T-cell (primary cell): Measurements from ENCODE around the gene DGKD. TPM values are rescaled to one million over a fixed set of nuclear protein-coding genes. Genes with fewer than 3 reads are reported as not detected.

Experiments
- ATAC-seq, 4 experiments: fragments of 200-7000 bp in 3 of 4; fragments of 150-1000 bp in 1 of 4; cut with Tn5 transposase; replicated peaks in 1 of 4; 1 replicate in 3 of 4; 2 replicates in 1 of 4; pipeline ENCODE4 v1.10.0; 2021; ENCODE audit warnings: moderate library complexity in 3 of 4, mild to moderate bottlenecking in 2 of 4, moderate number of reproducible peaks in 1 of 4
- CTCF ChIA-PET, 2 donors: fragments of 300-600 bp; sonication (Branson Sonifier 250); formaldehyde crosslinking; loops; one replicate each; lab custom pipeline; 2022; ENCODE audit warnings: antibody characterized with exemption in 2 of 2; lab: Charles Lee
- POLR2A ChIA-PET, 2 donors: fragments of 300-600 bp; sonication (Branson Sonifier 250); formaldehyde crosslinking; loops; one replicate each; lab custom pipeline; 2022; ENCODE audit warnings: antibody characterized with exemption in 2 of 2; lab: Charles Lee
- DNase-seq, 35 experiments: peaks; one replicate each; pipeline versions ENCODE4 v3.0.0 to v3.0.0-alpha.2; 2013 to 2023
- H3K27ac ChIP-seq: one replicate; pipeline ENCODE4 v1.5.1; 2013; ENCODE audit warnings: low read length
- H3K27me3 ChIP-seq, 2 experiments: replicated peaks in 1 of 2; 1 replicate in 1 of 2; 2 replicates in 1 of 2; pipeline versions ENCODE4 v1.6.1 to v1.7.0; 2013; ENCODE audit warnings: low read length in 1 of 2, mixed read lengths in 1 of 2; ENCODE audit not compliant: control insufficient read depth in 2 of 2, insufficient read depth in 2 of 2; ENCODE audit errors: extremely low read depth in 1 of 2
- H3K36me3 ChIP-seq, 2 donors: 1 replicate in 1 of 2; 2 replicates in 1 of 2; pipeline versions ENCODE4 v1.6.1 to v1.7.0; 2013; ENCODE audit warnings: low read length in 1 of 2; ENCODE audit not compliant: control insufficient read depth in 2 of 2, insufficient read depth in 1 of 2; ENCODE audit errors: extremely low read depth in 1 of 2
- H3K4me1 ChIP-seq, 2 experiments: 1 replicate in 1 of 2; 2 replicates in 1 of 2; pipeline versions ENCODE4 v1.6.1 to v1.7.0; 2013; ENCODE audit warnings: low read length in 2 of 2, mixed read lengths in 1 of 2; ENCODE audit not compliant: insufficient read depth in 2 of 2, control insufficient read depth in 1 of 2; ENCODE audit errors: extremely low read depth in 1 of 2
- H3K4me3 ChIP-seq, 2 donors: 1 replicate in 1 of 2; 2 replicates in 1 of 2; pipeline versions ENCODE4 v1.5.1 to v1.7.0; 2013; ENCODE audit warnings: mild to moderate bottlenecking in 2 of 2, low read length in 1 of 2, moderate library complexity in 1 of 2; ENCODE audit not compliant: control insufficient read depth in 1 of 2; ENCODE audit errors: extremely low read depth in 1 of 2
- H3K9me3 ChIP-seq: 2 replicates; pipeline ENCODE4 v1.7.0; 2013
- H3K27ac Mint-ChIP-seq, 2 donors: one replicate each; pipeline ENCODE4 v1.8.0; 2020 to 2021; ENCODE audit warnings: mild to moderate bottlenecking in 2 of 2, mixed read lengths in 2 of 2
- H3K27me3 Mint-ChIP-seq, 2 donors: one replicate each; pipeline ENCODE4 v1.8.0; 2021 to 2022; ENCODE audit warnings: mixed read lengths in 2 of 2
- H3K36me3 Mint-ChIP-seq: one replicate; pipeline ENCODE4 v1.8.0; 2021; ENCODE audit warnings: mixed read lengths
- H3K4me1 Mint-ChIP-seq, 3 donors: one replicate each; pipeline ENCODE4 v1.8.0; 2020 to 2022; ENCODE audit warnings: mixed read lengths in 3 of 3, mild to moderate bottlenecking in 1 of 3
- H3K4me3 Mint-ChIP-seq, 3 donors: one replicate each; pipeline ENCODE4 v1.8.0; 2020 to 2022; ENCODE audit warnings: mild to moderate bottlenecking in 3 of 3, mixed read lengths in 3 of 3, moderate library complexity in 3 of 3
- H3K9me3 Mint-ChIP-seq, 3 donors: one replicate each; pipeline ENCODE4 v1.8.0; 2020 to 2022; ENCODE audit warnings: mixed read lengths in 3 of 3
- WGBS: methylation state at CpG from one replicate; pipeline ENCODE4 v1.1.5; 2013; ENCODE audit warnings: missing lambda C conversion rate; ENCODE audit not compliant: insufficient coverage; 5-methylcytosine and 5-hydroxymethylcytosine counted together
- total RNA-seq, 35 experiments: library from RNA in 6 of 35; stranded (reverse) in 6 of 35; fragments of 120-200 nt in 1 of 35; gene quantifications; one replicate each; pipeline versions ENCODE4 v1.2.1 to v1.2.4 and lab custom pipeline; 2013 to 2026

DGKD gene
- total RNA-seq, 5 donors from 2014 or later (not counting 1 experiment from before 2014, with no cell fraction given), result 143 to 254 (median 163) TPM

GRCh38 chr2:233406865-233407264 lies 52.6 kb downstream of the DGKD start:
- Mint-ChIP-seq H3K27me3 (no peaks in the 10 kb centered on the region), H3K4me1 (peaks cover 81 to 85% (median 81%) of the 10 kb centered on the region in 3 donors), H3K27ac (peak overlapping the region; percentile 88 to 92), H3K36me3 (peaks cover 20% of the 10 kb centered on the region), H3K9me3 (no peaks in the 10 kb centered on the region), H3K4me3 (no peak overlapping the region)
- no CpG with 5 or more reads among the region's 2 CpGs for WGBS
- Histone ChIP-seq H3K27ac (no peak overlapping the region), H3K9me3 (no peaks in the 10 kb centered on the region), H3K4me3 (no peak overlapping the region), H3K4me1 (peaks cover 30 to 42% of the 10 kb centered on the region in 2 experiments), H3K36me3 (peaks cover 0 to 15% of the 10 kb centered on the region in 2 donors), H3K27me3 (no peaks in the 10 kb centered on the region)
- ChIA-PET CTCF (interaction anchor here (0.6 to 8.5 kb wide), 7 partner anchors 15 to 38 kb away, joined by 3 to 158 read pairs (median 6); no protein-coding TSS in a partner anchor), POLR2A (no interaction called here)
- no peak for DNase-seq
- no peak for ATAC-seq

GRCh38 chr2:233407771-233408181 lies 53.5 kb downstream of the DGKD start:
- DNase-seq, result no peak
- Histone ChIP-seq H3K36me3 (peaks cover 0 to 9% of the 10 kb centered on the region in 2 donors), H3K27ac (no peak overlapping the region), H3K9me3 (no peaks in the 10 kb centered on the region), H3K4me3 (no peak overlapping the region), H3K4me1 (peaks cover 21 to 34% of the 10 kb centered on the region in 2 experiments), H3K27me3 (no peaks in the 10 kb centered on the region)
- 100% methylated on average over 1 of the region's 8 CpGs for WGBS
- no peak overlapping the region for H3K4me3 Mint-ChIP-seq
- peaks cover 19% of the 10 kb centered on the region for H3K36me3 Mint-ChIP-seq
- ChIA-PET POLR2A (no interaction called here), CTCF (interaction anchor here (0.5 to 8.5 kb wide), 5 partner anchors 14 to 992 kb away, joined by 4 to 158 read pairs (median 6); no protein-coding TSS in a partner anchor)
- H3K27ac Mint-ChIP-seq, result peak overlapping the region; percentile 88 to 92
- peaks cover 78 to 83% (median 81%) of the 10 kb centered on the region in 3 donors for H3K4me1 Mint-ChIP-seq
- no peak for ATAC-seq
- H3K27me3 Mint-ChIP-seq, result no peaks in the 10 kb centered on the region
- no peaks in the 10 kb centered on the region for H3K9me3 Mint-ChIP-seq

GRCh38 chr2:233408366-233409285 lies 54.3 kb downstream of the DGKD start:
- H3K9me3 ChIP-seq, result no peaks in the 10 kb centered on the region
- WGBS, result 62% methylated on average over 5 of the region's 9 CpGs
- POLR2A ChIA-PET, result no interaction called here
- peak overlapping the region; percentile 88 to 92 for H3K27ac Mint-ChIP-seq
- H3K9me3 Mint-ChIP-seq, result no peaks in the 10 kb centered on the region
- peak overlapping the region; percentile 56 for H3K27ac ChIP-seq
- H3K4me3 Mint-ChIP-seq, result peak overlapping the region; percentile 25 to 56 (median 45)
- DNase-seq (peak in 2 of 35 experiments; percentile 11 to 14), ATAC-seq (no peak)
- H3K36me3 ChIP-seq, result peaks cover 0 to 9% of the 10 kb centered on the region in 2 donors
- peaks cover 17% of the 10 kb centered on the region for H3K36me3 Mint-ChIP-seq
- CTCF ChIA-PET, result interaction anchor here (0.5 to 8.5 kb wide), 3 partner anchors 19 to 991 kb away, joined by 4 to 158 read pairs (median 5); no protein-coding TSS in a partner anchor
- no peaks in the 10 kb centered on the region for H3K27me3 Mint-ChIP-seq
- peaks cover 18 to 41% of the 10 kb centered on the region in 2 experiments for H3K4me1 ChIP-seq
- H3K27me3 ChIP-seq, result no peaks in the 10 kb centered on the region
- no peak overlapping the region for H3K4me3 ChIP-seq
- H3K4me1 Mint-ChIP-seq, result peaks cover 83 to 88% (median 85%) of the 10 kb centered on the region in 3 donors

- ChIA-PET POLR2A (no interaction called here), CTCF (interaction anchor here in 1 of 2 donors (1.2 to 1.4 kb wide), 2 partner anchors 9 to 10 kb away, joined by 3 to 6 read pairs; no protein-coding TSS in a partner anchor)
- no CpG with 5 or more reads among the region's 6 CpGs for WGBS
- Histone ChIP-seq H3K9me3 (no peaks in the 10 kb centered on the region), H3K27ac (peak overlapping the region; percentile 56), H3K36me3 (peaks cover 0 to 9% of the 10 kb centered on the region in 2 donors), H3K4me1 (peaks cover 18 to 46% of the 10 kb centered on the region in 2 experiments), H3K4me3 (no peak overlapping the region), H3K27me3 (no peaks in the 10 kb centered on the region)
- H3K4me3 Mint-ChIP-seq, result peak overlapping the region; percentile 25 to 56 (median 45)
- peak overlapping the region; percentile 88 to 92 for H3K27ac Mint-ChIP-seq
- H3K36me3 Mint-ChIP-seq, result peaks cover 14% of the 10 kb centered on the region
- DNase-seq (peak in 7 of 35 experiments; percentile 20 to 70 (median 41)), ATAC-seq (peak; percentile 82 to 86 (median 82))
- no peaks in the 10 kb centered on the region for H3K27me3 Mint-ChIP-seq
- peaks cover 86 to 92% (median 88%) of the 10 kb centered on the region in 3 donors for H3K4me1 Mint-ChIP-seq
- H3K9me3 Mint-ChIP-seq, result no peaks in the 10 kb centered on the region
These were observed 55.1 kb downstream of the DGKD start for GRCh38 chr2:233409286-233409991.

DNA sequence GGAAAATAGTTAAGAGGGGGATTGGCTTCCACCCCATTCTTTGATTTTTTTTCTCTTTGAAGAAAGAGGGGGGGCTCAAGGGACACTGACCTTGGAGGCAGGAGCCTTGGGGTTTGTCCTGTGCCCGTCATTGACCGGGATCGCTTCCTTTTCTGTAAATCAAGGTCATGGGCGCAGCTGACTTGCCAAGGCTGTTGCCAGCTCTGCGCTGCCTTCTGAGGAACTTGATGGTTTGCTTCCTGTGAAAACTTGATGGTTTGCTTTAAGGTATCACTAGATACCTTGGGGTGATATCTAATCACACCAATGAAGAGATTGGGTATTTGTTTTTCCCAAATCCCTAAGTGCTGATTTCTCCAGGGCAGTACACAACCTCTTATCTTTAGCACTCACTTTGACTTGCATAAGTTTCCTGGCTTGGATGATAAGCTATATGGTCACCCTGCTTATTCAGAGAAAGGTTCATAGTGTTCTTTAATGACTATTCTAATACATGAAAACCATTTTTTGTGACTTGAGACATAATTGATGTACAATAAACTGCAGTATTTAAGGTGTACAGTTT lies 56.0 kb downstream of the DGKD start:
- H3K27me3 Mint-ChIP-seq, result no peaks in the 10 kb centered on the region
- Histone ChIP-seq H3K4me1 (peaks cover 14 to 50% of the 10 kb centered on the region in 2 experiments), H3K4me3 (peak overlapping the region in 1 of 2 donors; percentile 36), H3K9me3 (no peaks in the 10 kb centered on the region), H3K27me3 (no peaks in the 10 kb centered on the region), H3K36me3 (peaks cover 4 to 11% of the 10 kb centered on the region in 2 donors), H3K27ac (peak overlapping the region; percentile 56)
- H3K4me1 Mint-ChIP-seq, result peaks cover 88 to 93% (median 88%) of the 10 kb centered on the region in 3 donors
- no peaks in the 10 kb centered on the region for H3K9me3 Mint-ChIP-seq
- peaks cover 14% of the 10 kb centered on the region for H3K36me3 Mint-ChIP-seq
- no peak for DNase-seq
- POLR2A ChIA-PET, result no interaction called here
- no peak for ATAC-seq
- H3K4me3 Mint-ChIP-seq, result peak overlapping the region; percentile 19 to 56 (median 41)
- H3K27ac Mint-ChIP-seq, result peak overlapping the region; percentile 88 to 92
- WGBS, result 68% methylated on average over 3 of the region's 5 CpGs
- CTCF ChIA-PET, result interaction anchor here in 1 of 2 donors (0.8 to 1.4 kb wide), 3 partner anchors 9 to 33 kb away, joined by 3 to 6 read pairs (median 3); no protein-coding TSS in a partner anchor
